IMR-90 (cell line): Measurements from ENCODE around the gene CD8B2. TPM values are rescaled to one million over a fixed set of nuclear protein-coding genes. Genes with fewer than 3 reads are reported as not detected.

Source experiments
- ATAC-seq: fragments of 200-7000 bp; cut with Tn5 transposase; 2 replicates; pipeline ENCODE4 v1.9.1; 2020; ENCODE audit warnings: low read depth, mild to moderate bottlenecking, moderate library complexity
- BruUV-seq: library from RNA; stranded (reverse); fragments of 400-500 nt; replicated peaks from 2 replicates; lab custom pipeline; 2021; lab: Mats Ljungman, UMichigan
- CTCF ChIA-PET: fragments of 300-600 bp; formaldehyde crosslinking; extraction: SDS; loops from one replicate; lab custom pipeline; 2021; ENCODE audit warnings: antibody characterized with exemption; lab: Yijun Ruan, JAX
- POLR2A ChIA-PET: fragments of 300-600 bp; sonication (Branson Sonifier 250); formaldehyde crosslinking; loops from one replicate; lab custom pipeline; 2022; ENCODE audit warnings: antibody characterized with exemption; ENCODE audit not compliant: unreplicated experiment; lab: Charles Lee
- DNase-seq: peaks from one replicate; pipeline ENCODE4 v3.0.0; 2013
- H2AFZ ChIP-seq: replicated peaks from 2 replicates; pipeline ENCODE3; 2013; ENCODE audit warnings: low read length, mild to moderate bottlenecking; ENCODE audit not compliant: poor library complexity
- H2AK5ac ChIP-seq: 2 replicates; pipeline ENCODE4 v1.6.1; 2013; ENCODE audit warnings: low read depth, low read length, inconsistent platforms
- H2AK9ac ChIP-seq: replicated peaks from 2 replicates; pipeline ENCODE3; 2013; ENCODE audit warnings: mild to moderate bottlenecking, low read depth, low read length, moderate library complexity; ENCODE audit not compliant: poor library complexity
- H2BK120ac ChIP-seq: 2 replicates; pipeline ENCODE4 v1.6.1; 2013; ENCODE audit warnings: low read depth, low read length, inconsistent platforms
- H2BK15ac ChIP-seq: 3 replicates; pipeline ENCODE4 v1.6.1; 2013; ENCODE audit warnings: low read depth, low read length, inconsistent platforms
- H2BK20ac ChIP-seq: 2 replicates; pipeline ENCODE4 v1.6.1; 2013; ENCODE audit warnings: low read depth, mild to moderate bottlenecking, inconsistent platforms, low read length, moderate library complexity
- H2BK5ac ChIP-seq: 2 replicates; pipeline ENCODE4 v1.6.1; 2013; ENCODE audit warnings: mild to moderate bottlenecking, low read depth, low read length, inconsistent platforms; ENCODE audit not compliant: poor library complexity, severe bottlenecking
- H3K14ac ChIP-seq: replicated peaks from 2 replicates; pipeline ENCODE4 v1.6.1; 2013; ENCODE audit warnings: low read depth, low read length, inconsistent platforms
- H3K18ac ChIP-seq: 2 replicates; pipeline ENCODE4 v1.6.1; 2013; ENCODE audit warnings: low read depth, low read length, control low read depth
- H3K23ac ChIP-seq: 2 replicates; pipeline ENCODE4 v1.6.1; 2013; ENCODE audit warnings: low read depth, low read length, inconsistent platforms
- H3K27ac ChIP-seq: 2 replicates; pipeline ENCODE4 v1.5.1; 2013; ENCODE audit warnings: mild to moderate bottlenecking, control low read depth, low read length; ENCODE audit not compliant: insufficient read depth
- H3K27me3 ChIP-seq: 2 replicates; pipeline ENCODE4 v1.6.1; 2013; ENCODE audit warnings: low read length; ENCODE audit not compliant: control insufficient read depth, insufficient read depth
- H3K36me3 ChIP-seq: 2 replicates; pipeline ENCODE4 v1.6.1; 2013; ENCODE audit warnings: low read length, mixed read lengths; ENCODE audit not compliant: control insufficient read depth, insufficient read depth
- H3K4ac ChIP-seq: 2 replicates; pipeline ENCODE4 v1.6.1; 2013; ENCODE audit warnings: low read depth, low read length, inconsistent platforms
- H3K4me1 ChIP-seq: 2 replicates; pipeline ENCODE4 v1.6.1; 2013; ENCODE audit warnings: low read length, mixed read lengths; ENCODE audit not compliant: control insufficient read depth, insufficient read depth
- H3K4me2 ChIP-seq: 2 replicates; pipeline ENCODE4 v1.6.1; 2013; ENCODE audit warnings: low read depth, mild to moderate bottlenecking, control low read depth, low read length, moderate library complexity
- H3K4me3 ChIP-seq: 2 replicates; pipeline ENCODE4 v1.5.1; 2013; ENCODE audit warnings: low read depth, mild to moderate bottlenecking, control low read depth, low read length, moderate library complexity; ENCODE audit not compliant: insufficient read depth
- H3K56ac ChIP-seq: 2 replicates; pipeline ENCODE4 v1.6.1; 2013; ENCODE audit warnings: low read length, inconsistent platforms; ENCODE audit not compliant: insufficient read depth; ENCODE audit errors: extremely low read depth
- H3K79me1 ChIP-seq, 2 experiments: 2 replicates each; pipeline ENCODE4 v1.6.1; 2013; ENCODE audit warnings: low read length in 2 of 2, inconsistent platforms in 1 of 2, low read depth in 1 of 2
- H3K9ac ChIP-seq: 2 replicates; pipeline ENCODE4 v1.6.1; 2013; ENCODE audit warnings: low read depth, low read length, control low read depth
- H3K9me1 ChIP-seq: 2 replicates; pipeline ENCODE4 v1.6.1; 2013; ENCODE audit warnings: low read length, inconsistent platforms; ENCODE audit not compliant: insufficient read depth
- H3K9me3 ChIP-seq: 2 replicates; pipeline ENCODE4 v1.6.1; 2013; ENCODE audit warnings: low read length; ENCODE audit not compliant: control insufficient read depth, insufficient read depth
- H4K20me1 ChIP-seq: 2 replicates; pipeline ENCODE4 v1.6.1; 2013; ENCODE audit warnings: low read length, inconsistent platforms; ENCODE audit not compliant: insufficient read depth
- H4K5ac ChIP-seq: 2 replicates; pipeline ENCODE4 v1.6.1; 2013; ENCODE audit warnings: mild to moderate bottlenecking, low read depth, low read length, control low read depth
- H4K8ac ChIP-seq, 2 experiments: 2 replicates each; pipeline ENCODE4 v1.6.1; 2013; ENCODE audit warnings: low read depth in 2 of 2, low read length in 2 of 2, control low read depth in 1 of 2, inconsistent platforms in 1 of 2
- H4K91ac ChIP-seq: 2 replicates; pipeline ENCODE4 v1.6.1; 2013; ENCODE audit warnings: low read depth, low read length, inconsistent platforms; ENCODE audit not compliant: insufficient read depth
- BHLHE40 ChIP-seq: fragments of 150-350 bp; IDR thresholded peaks from 2 replicates; pipeline ENCODE4 v1.6.1; 2016; ENCODE audit warnings: mild to moderate bottlenecking, low read depth, low read length
- CEBPB ChIP-seq: IDR thresholded peaks from 2 replicates; pipeline ENCODE4 v1.6.1; 2012; ENCODE audit warnings: low read depth, low read length, improper control_type of control experiment
- CTCF ChIP-seq: conservative IDR thresholded peaks from 2 replicates; pipeline ENCODE4 v1.5.1; 2012; ENCODE audit warnings: mild to moderate bottlenecking, low read depth, low read length, improper control_type of control experiment
- ELK1 ChIP-seq: fragments of 150-350 bp; IDR thresholded peaks from 2 replicates; pipeline ENCODE4 v1.6.1; 2016; ENCODE audit warnings: low read depth, mild to moderate bottlenecking, low read length, moderate library complexity, borderline replicate concordance
- FOS ChIP-seq: fragments of 150-350 bp; IDR thresholded peaks from 2 replicates; pipeline ENCODE4 v1.6.1; 2016; ENCODE audit warnings: low read depth, low read length
- MAFK ChIP-seq: IDR thresholded peaks from 2 replicates; pipeline ENCODE4 v1.6.1; 2012; ENCODE audit warnings: low read depth, low read length, improper control_type of control experiment
- MAZ ChIP-seq: IDR thresholded peaks from 2 replicates; pipeline ENCODE4 v1.6.1; 2012; ENCODE audit warnings: low read depth, mild to moderate bottlenecking, low read length, improper control_type of control experiment, moderate library complexity, borderline replicate concordance
- NFE2L2 ChIP-seq: fragments of 150-350 bp; IDR thresholded peaks from 2 replicates; pipeline ENCODE4 v1.6.1; 2016; ENCODE audit warnings: low read depth, mild to moderate bottlenecking, low read length
- POLR2A ChIP-seq: IDR thresholded peaks from 2 replicates; pipeline ENCODE4 v1.6.1; 2012; ENCODE audit warnings: mild to moderate bottlenecking, low read depth, low read length
- RAD21 ChIP-seq: IDR thresholded peaks from 2 replicates; pipeline ENCODE4 v1.6.1; 2012; ENCODE audit warnings: low read length, improper control_type of control experiment
- RCOR1 ChIP-seq: IDR thresholded peaks from 2 replicates; pipeline ENCODE4 v1.6.1; 2012; ENCODE audit warnings: mild to moderate bottlenecking, low read length, improper control_type of control experiment; ENCODE audit not compliant: insufficient replicate concordance
- USF2 ChIP-seq: fragments of 150-350 bp; IDR thresholded peaks from 2 replicates; pipeline ENCODE4 v1.6.1; 2017; ENCODE audit warnings: mild to moderate bottlenecking, antibody characterized with exemption, low read length, low read depth
- WGBS, 2 experiments: methylation state at CpG; one replicate each; pipeline versions ENCODE4 v1.1.5 to v1.1.7; 2013; ENCODE audit warnings: missing lambda C conversion rate in 2 of 2; ENCODE audit not compliant: insufficient read length in 1 of 2; ENCODE audit errors: extremely low coverage in 2 of 2; 5-methylcytosine and 5-hydroxymethylcytosine counted together
- dilution Hi-C: fragments of 300-500 bp; cut with HindIII; formaldehyde crosslinking; loops from one replicate; pipeline ENCODE4 v1.14.3; 2018; ENCODE audit warnings: low sequenced_read_pairs; ENCODE audit not compliant: unreplicated experiment
- in situ Hi-C: fragments of 300-500 bp; cut with MboI; formaldehyde crosslinking; loops from 3 replicates; pipeline ENCODE4 v1.14.3; 2019; ENCODE audit warnings: low sequenced_read_pairs, inconsistent platforms, mixed read lengths
- intact Hi-C: fragments of 100-400 bp; cut with micrococcal nuclease; formaldehyde crosslinking; loops from 2 replicates; pipeline ENCODE4 v1.10.0; 2022
- polyA plus RNA-seq, 3 experiments: library from polyadenylated mRNA; depleted of rRNA; stranded (reverse); fragments of >200 nt; gene quantifications; 2 replicates each; pipeline ENCODE4 v1.2.3, GENCODE V29; 2012; ENCODE audit warnings: low replicate concordance in 1 of 3
- total RNA-seq: library from RNA; depleted of rRNA; stranded (reverse); fragments of >200 nt; gene quantifications from 2 replicates; pipeline ENCODE4 v1.2.3, GENCODE V29; 2012

CD8B2 gene
- total and polyA plus RNA-seq, 2 of the 4 experiments (the other 2 are of a cell fraction): not detected

GRCh38 chr2:106541333-106541732, 54.2 kb downstream of the CD8B2 start:
- Histone ChIP-seq H3K4me2 (no peak overlapping the region), H2AK5ac (no peak overlapping the region), H3K14ac (no peak overlapping the region), H3K27ac (no peak overlapping the region), H2BK20ac (no peak overlapping the region), H2BK120ac (no peak overlapping the region), H3K4me1 (no peaks in the 10 kb centered on the region), H2AK9ac (no peak overlapping the region), H3K9ac (no peak overlapping the region), H4K20me1 (no peaks in the 10 kb centered on the region), H3K4ac (no peak overlapping the region), H3K9me3 (no peaks in the 10 kb centered on the region), H4K8ac (no peak overlapping the region), H3K9me1 (no peaks in the 10 kb centered on the region), H2BK5ac (no peak overlapping the region), H3K23ac (no peak overlapping the region), H3K27me3 (peaks cover 6% of the 10 kb centered on the region), H4K91ac (no peak overlapping the region), H3K18ac (no peak overlapping the region), H3K4me3 (no peak overlapping the region), H4K5ac (no peak overlapping the region), H3K56ac (no peak overlapping the region), H3K36me3 (no peaks in the 10 kb centered on the region), H3K79me1 (no peaks in the 10 kb centered on the region), H2AFZ (no peak overlapping the region), H2BK15ac (no peak overlapping the region)
- ChIA-PET CTCF (no interaction called here), POLR2A (no interaction called here)
- in situ Hi-C loops (loop anchor here (10.0 kb wide), 1 partner anchor 437 kb away; no protein-coding TSS in a partner anchor), dilution Hi-C loops (no loop called here), intact Hi-C loops (loop anchor here (5.0 kb wide), 1 partner anchor 289 kb away; no protein-coding TSS in a partner anchor)
- ATAC-seq (no peak), DNase-seq (no peak)
- TF ChIP-seq ELK1 (no peak), USF2 (no peak), BHLHE40 (no peak), FOS (no peak), NFE2L2 (no peak), MAZ (no peak), RAD21 (no peak), RCOR1 (no peak), POLR2A (no peak), CTCF (no peak), CEBPB (no peak), MAFK (no peak)
- no TSS peak for BruUV-seq
- WGBS, 2 experiments: no CpG with 5 or more reads among the region's 4 CpGs
